Hepatocyte (in vitro differentiated cells): ENCODE data around the gene TMEM135. TPM values are rescaled to one million over a fixed set of nuclear protein-coding genes. Genes with fewer than 3 reads are reported as not detected.

ENCODE experiments used
- DNase-seq: peaks from one replicate; pipeline ENCODE4 v3.0.0-alpha.2; 2016; ENCODE audit warnings: low spot score
- H2AFZ ChIP-seq: fragments of 200-600 bp; sonication (generic); 2 replicates; pipeline ENCODE4 v1.6.0; 2016; ENCODE audit warnings: antibody characterized with exemption, mild to moderate bottlenecking
- H3K27ac ChIP-seq: fragments of 200-600 bp; sonication (generic); 2 replicates; pipeline ENCODE4 v1.5.1; 2016; ENCODE audit warnings: mild to moderate bottlenecking
- H3K27me3 ChIP-seq: fragments of 200-600 bp; sonication (generic); 2 replicates; pipeline ENCODE4 v1.6.1; 2016
- H3K36me3 ChIP-seq: fragments of 200-600 bp; sonication (generic); replicated peaks from 2 replicates; pipeline ENCODE4 v1.5.1; 2016; ENCODE audit warnings: low read depth; ENCODE audit not compliant: insufficient read depth
- H3K4me1 ChIP-seq: fragments of 200-600 bp; sonication (generic); 2 replicates; pipeline ENCODE4 v1.5.1; 2016; ENCODE audit warnings: mild to moderate bottlenecking, moderate library complexity; ENCODE audit not compliant: insufficient read depth
- H3K4me2 ChIP-seq: fragments of 200-600 bp; sonication (generic); 2 replicates; pipeline ENCODE4 v1.6.0; 2016
- H3K4me3 ChIP-seq: fragments of 200-600 bp; sonication (generic); 2 replicates; pipeline ENCODE4 v1.5.1; 2016; ENCODE audit warnings: mild to moderate bottlenecking
- H3K79me2 ChIP-seq: fragments of 200-600 bp; sonication (generic); 2 replicates; pipeline ENCODE4 v1.6.0; 2017; ENCODE audit warnings: mild to moderate bottlenecking
- H3K9me2 ChIP-seq: fragments of 200-600 bp; sonication (generic); replicated peaks from 2 replicates; pipeline ENCODE4 v1.6.0; 2017; ENCODE audit warnings: mild to moderate bottlenecking; ENCODE audit not compliant: insufficient read depth
- H3K9me3 ChIP-seq: fragments of 200-600 bp; sonication (generic); 2 replicates; pipeline ENCODE4 v1.5.1; 2016; ENCODE audit warnings: low read depth, mild to moderate bottlenecking
- H4K20me1 ChIP-seq: fragments of 200-600 bp; sonication (generic); 2 replicates; pipeline ENCODE4 v1.6.0; 2016; ENCODE audit warnings: mild to moderate bottlenecking; ENCODE audit not compliant: insufficient read depth, poor library complexity, severe bottlenecking
- EZH2 ChIP-seq: fragments of 200-600 bp; sonication (generic); IDR thresholded peaks from 2 replicates; pipeline ENCODE4 v1.6.1; 2016; ENCODE audit warnings: antibody characterized with exemption, mild to moderate bottlenecking, borderline replicate concordance
- EZH2phosphoT487 ChIP-seq: fragments of 200-600 bp; sonication (generic); IDR thresholded peaks from one replicate; pipeline ENCODE4 v1.6.1; 2018; ENCODE audit warnings: antibody characterized with exemption, mild to moderate bottlenecking, low read depth, moderate library complexity; ENCODE audit not compliant: unreplicated experiment, severe bottlenecking
- WGBS: methylation state at CpG from one replicate; pipeline ENCODE4 v1.1.6; 2016; ENCODE audit warnings: low lambda C conversion rate; ENCODE audit errors: missing lambda C conversion rate; 5-methylcytosine and 5-hydroxymethylcytosine counted together
- polyA plus RNA-seq: library from polyadenylated mRNA; unstranded; fragments of >200 nt; fragmentation: Nextera tagmentation; extraction: Ambion mirVana; gene quantifications from 2 replicates; pipeline ENCODE4 v1.2.1, GENCODE V29; 2016
- total RNA-seq: library from RNA; depleted of rRNA; stranded (reverse); fragments of >200 nt; gene quantifications from 2 replicates; pipeline ENCODE4 v1.2.3, GENCODE V29; 2014
- TF ChIP-seq, protein P1 (sequence below): fragments of 200-600 bp; sonication (generic); IDR thresholded peaks from 2 replicates; pipeline ENCODE4 v1.5.1; 2016; ENCODE audit warnings: antibody characterized with exemption, mild to moderate bottlenecking; ENCODE audit not compliant: poor library complexity

TMEM135 gene
- total and polyA plus RNA-seq, 2 experiments from 2014 or later = 26.7 to 52.0 TPM

GRCh38 chr11:87072787-87073186, 35.1 kb downstream of the TMEM135 start:
- WGBS = 67% methylated on average over 3 of the region's 3 CpGs
- Histone ChIP-seq H3K79me2 (peaks cover 4% of the 10 kb centered on the region), H3K4me3 (no peak overlapping the region), H4K20me1 (no peaks in the 10 kb centered on the region), H2AFZ (no peak overlapping the region), H3K9me3 (no peaks in the 10 kb centered on the region), H3K4me1 (no peaks in the 10 kb centered on the region), H3K4me2 (no peak overlapping the region), H3K27me3 (no peaks in the 10 kb centered on the region), H3K27ac (no peak overlapping the region), H3K9me2 (no peaks in the 10 kb centered on the region), H3K36me3 (no peaks in the 10 kb centered on the region)
- DNase-seq = no peak
- TF ChIP-seq EZH2 (no peak), EZH2phosphoT487 (no peak)
- TF ChIP-seq, protein P1, sequence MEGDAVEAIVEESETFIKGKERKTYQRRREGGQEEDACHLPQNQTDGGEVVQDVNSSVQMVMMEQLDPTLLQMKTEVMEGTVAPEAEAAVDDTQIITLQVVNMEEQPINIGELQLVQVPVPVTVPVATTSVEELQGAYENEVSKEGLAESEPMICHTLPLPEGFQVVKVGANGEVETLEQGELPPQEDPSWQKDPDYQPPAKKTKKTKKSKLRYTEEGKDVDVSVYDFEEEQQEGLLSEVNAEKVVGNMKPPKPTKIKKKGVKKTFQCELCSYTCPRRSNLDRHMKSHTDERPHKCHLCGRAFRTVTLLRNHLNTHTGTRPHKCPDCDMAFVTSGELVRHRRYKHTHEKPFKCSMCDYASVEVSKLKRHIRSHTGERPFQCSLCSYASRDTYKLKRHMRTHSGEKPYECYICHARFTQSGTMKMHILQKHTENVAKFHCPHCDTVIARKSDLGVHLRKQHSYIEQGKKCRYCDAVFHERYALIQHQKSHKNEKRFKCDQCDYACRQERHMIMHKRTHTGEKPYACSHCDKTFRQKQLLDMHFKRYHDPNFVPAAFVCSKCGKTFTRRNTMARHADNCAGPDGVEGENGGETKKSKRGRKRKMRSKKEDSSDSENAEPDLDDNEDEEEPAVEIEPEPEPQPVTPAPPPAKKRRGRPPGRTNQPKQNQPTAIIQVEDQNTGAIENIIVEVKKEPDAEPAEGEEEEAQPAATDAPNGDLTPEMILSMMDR = no peak

DNA sequence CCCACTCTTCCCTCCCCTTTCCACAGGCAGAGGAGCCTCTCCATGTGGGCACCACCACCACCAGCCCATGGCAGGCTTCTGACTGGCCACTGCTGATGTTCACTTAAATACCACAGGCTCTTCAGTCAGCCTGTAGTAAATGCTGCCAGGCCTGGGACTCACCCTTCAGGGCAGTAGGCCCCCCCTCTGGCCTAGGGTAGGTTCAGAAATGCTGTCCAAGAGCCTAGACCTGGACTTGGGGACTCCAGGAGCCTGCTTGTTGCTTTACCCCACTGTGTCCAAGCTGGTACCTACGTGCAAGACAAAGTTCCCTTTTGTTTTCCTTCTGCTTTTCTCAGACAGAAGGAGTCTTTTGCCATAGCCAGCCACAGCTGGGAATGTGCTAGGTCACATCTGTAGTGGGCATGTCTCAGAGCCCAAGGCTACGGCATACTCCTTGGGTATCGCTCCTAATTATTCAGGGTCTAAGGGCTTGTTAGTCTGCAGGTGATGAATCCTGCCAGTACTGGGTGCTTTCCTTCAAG, 38.6 kb downstream of the TMEM135 start:
- TF ChIP-seq, protein P1 = no peak
- TF ChIP-seq EZH2 (no peak), EZH2phosphoT487 (no peak)

GRCh38 chr11:87076874-87077429, 39.2 kb downstream of the TMEM135 start:
- Histone ChIP-seq H3K4me2 (no peak overlapping the region), H3K27ac (no peak overlapping the region), H3K27me3 (no peaks in the 10 kb centered on the region), H3K4me3 (no peak overlapping the region), H3K9me3 (no peaks in the 10 kb centered on the region), H3K4me1 (no peaks in the 10 kb centered on the region), H3K36me3 (no peaks in the 10 kb centered on the region), H3K9me2 (no peaks in the 10 kb centered on the region), H4K20me1 (no peaks in the 10 kb centered on the region), H3K79me2 (no peaks in the 10 kb centered on the region), H2AFZ (no peak overlapping the region)
- no peak for TF ChIP-seq EZH2phosphoT487
- TF ChIP-seq EZH2 = no peak
- TF ChIP-seq, protein P1 = no peak
- DNase-seq = no peak
- WGBS = 93% methylated on average over 3 of the region's 3 CpGs

More for the DNA sequence above, 38.6 kb downstream of the TMEM135 start:
- WGBS = 81% methylated on average over 3 of the region's 3 CpGs
- Histone ChIP-seq H3K27ac (no peak overlapping the region), H3K4me1 (no peaks in the 10 kb centered on the region), H2AFZ (no peak overlapping the region), H3K36me3 (no peaks in the 10 kb centered on the region), H3K9me2 (no peaks in the 10 kb centered on the region), H3K9me3 (no peaks in the 10 kb centered on the region), H3K4me3 (no peak overlapping the region), H3K27me3 (no peaks in the 10 kb centered on the region), H3K4me2 (no peak overlapping the region), H4K20me1 (no peaks in the 10 kb centered on the region), H3K79me2 (no peaks in the 10 kb centered on the region)
- no peak for DNase-seq

DNA sequence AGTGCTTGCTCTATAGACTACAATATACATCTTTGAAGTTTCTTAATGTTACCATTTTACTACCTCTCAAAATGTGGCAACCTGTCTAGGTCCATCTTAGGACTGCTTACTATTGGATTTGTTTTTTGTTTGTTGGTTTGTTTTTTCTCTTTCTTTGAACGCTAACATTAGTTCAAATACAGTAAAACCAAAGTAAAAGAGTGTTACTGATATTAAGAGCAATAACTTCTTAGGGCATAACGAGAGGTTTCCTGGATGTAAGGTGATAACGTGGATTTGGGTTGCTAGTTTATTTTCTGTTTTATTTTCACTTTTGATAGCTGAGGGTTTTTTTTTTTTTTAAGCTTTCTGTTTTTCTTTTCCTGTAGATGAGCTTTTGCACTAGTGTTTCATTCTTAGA, 43.6 kb downstream of the TMEM135 start:
- peaks cover 2% of the 10 kb centered on the region for H3K79me2 ChIP-seq
- no peak overlapping the region for H3K27ac ChIP-seq

More for the DNA sequence above, 43.6 kb downstream of the TMEM135 start:
- no peak overlapping the region for H3K4me2 ChIP-seq
- H4K20me1 ChIP-seq = no peaks in the 10 kb centered on the region
- H3K4me3 ChIP-seq = no peak overlapping the region
- TF ChIP-seq, protein P1 = no peak
- TF ChIP-seq EZH2phosphoT487 (no peak), EZH2 (no peak)
- no peak for DNase-seq
- no peaks in the 10 kb centered on the region for H3K27me3 ChIP-seq
- H3K4me1 ChIP-seq = no peaks in the 10 kb centered on the region
- no peaks in the 10 kb centered on the region for H3K9me2 ChIP-seq
- H3K36me3 ChIP-seq = no peaks in the 10 kb centered on the region
- H3K9me3 ChIP-seq = no peaks in the 10 kb centered on the region
- no peak overlapping the region for H2AFZ ChIP-seq
- WGBS = 62% methylated on average over 3 of the region's 3 CpGs
